K562 treated with DMSO at 1 percent for 48 hours (cell line): Measurements from ENCODE around the gene NFE2. TPM values are rescaled to one million over a fixed set of nuclear protein-coding genes. Genes with fewer than 3 reads are reported as not detected.

Source experiments
- total RNA-seq: library from RNA; unstranded; fragments of 300-600 nt; gene quantifications from 2 replicates; pipeline ENCODE4 v1.2.3, GENCODE V29; 2022; ENCODE audit warnings: low replicate concordance; ENCODE audit errors: extremely low read depth

Gene NFE2
- total RNA-seq: not detected in 2 replicates

GRCh38 chr12:54300732-54301427 lies at the start of gene NFE2:
Gene NFE2, minus strand, starts transcription at chr12:54301015. Its CDS starts 5,767 bp downstream, at chr12:54295248.

GRCh38 chr12:54324617-54325441 lies 24.0 kb upstream of the NFE2 start, which contains the start of gene COPZ1:
Gene COPZ1, plus strand, starts transcription at chr12:54325131. Its CDS starts 33 bp downstream, at chr12:54325164.

DNA sequence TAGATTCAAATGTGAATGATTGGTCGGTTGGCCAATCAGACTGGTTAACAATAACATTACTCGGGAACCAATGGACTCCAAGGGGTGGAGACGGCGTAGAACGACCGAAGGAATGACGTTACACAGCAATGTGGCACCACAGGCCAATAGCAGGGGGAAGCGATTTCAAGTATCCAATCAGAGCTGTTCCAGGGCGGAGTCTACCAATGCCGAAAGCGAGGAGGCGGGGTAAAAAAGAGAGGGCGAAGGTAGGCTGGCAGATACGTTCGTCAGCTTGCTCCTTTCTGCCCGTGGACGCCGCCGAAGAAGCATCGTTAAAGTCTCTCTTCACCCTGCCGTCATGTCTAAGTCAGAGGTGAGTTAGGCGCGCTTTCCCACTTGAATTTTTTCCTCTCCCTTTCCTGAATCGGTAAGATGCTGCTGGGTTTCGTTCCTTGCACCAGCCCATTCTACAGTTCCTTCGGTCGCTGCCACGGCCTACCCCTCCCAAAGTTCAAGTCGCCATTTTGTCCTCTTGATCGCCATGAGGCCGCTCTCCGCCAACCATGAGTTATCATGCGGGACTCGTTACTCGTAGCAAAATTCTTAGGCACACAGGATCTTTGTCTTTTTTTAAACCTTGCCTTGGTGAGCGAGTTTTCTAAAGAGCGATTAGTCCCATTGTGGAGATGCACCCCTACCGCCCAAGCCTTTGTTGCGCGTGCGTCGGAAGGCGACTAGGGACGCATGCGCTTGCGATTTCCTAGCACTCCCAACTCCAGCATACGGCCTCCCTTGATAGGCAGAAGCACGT lies 20.2 kb downstream of the NFE2 start, which contains the start of gene HNRNPA1:
Gene HNRNPA1 (plus strand): TSS at position 259 of the 793 bp plus-strand sequence. CDS start 82 bp downstream, at position 341.

DNA sequence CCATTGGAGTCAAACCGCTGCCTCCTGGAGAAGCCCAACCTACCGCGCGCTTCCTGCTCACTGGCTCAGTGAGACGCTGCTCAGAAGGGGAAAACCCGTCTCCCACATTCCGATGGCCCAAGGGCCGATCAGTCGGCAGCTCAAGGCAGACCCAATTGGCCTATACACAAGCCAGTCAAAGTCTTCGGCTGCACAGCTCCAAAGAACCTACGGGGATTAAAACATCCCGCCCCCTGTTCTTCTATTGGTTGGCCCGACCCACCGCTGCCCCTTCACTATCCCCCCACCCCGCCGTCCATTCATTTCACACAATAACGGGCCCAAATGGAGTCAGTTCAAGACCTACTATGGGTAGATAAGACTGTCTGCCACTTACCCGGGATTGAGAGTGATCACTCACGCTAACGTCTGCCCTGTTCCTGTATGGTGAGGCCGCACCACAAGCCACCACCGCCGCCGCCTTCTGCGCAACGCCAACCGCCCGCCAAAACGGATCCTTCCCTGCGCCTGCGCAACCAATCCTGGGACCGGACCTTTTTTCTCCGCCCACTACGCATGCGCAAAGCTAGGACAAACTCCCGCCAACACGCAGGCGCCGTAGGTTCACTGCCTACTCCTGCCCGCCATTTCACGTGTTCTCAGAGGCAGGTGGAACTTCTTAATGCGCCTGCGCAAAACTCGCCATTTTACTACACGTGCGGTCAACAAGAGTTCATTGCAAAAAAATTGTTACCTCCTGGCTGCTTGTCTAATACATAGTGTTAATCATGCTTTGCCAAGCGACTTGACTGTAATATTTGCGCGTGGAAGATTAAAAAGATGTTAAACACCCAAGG lies 21.0 kb downstream of the NFE2 start, which contains the start of gene CBX5:
Gene CBX5 (minus strand): TSS at position 491 of the 836 bp plus-strand sequence. CDS start 22,472 bp downstream, outside the sequence.

Other genes with a start within 250 kb of the NFE2 start
- gene HOXC4, start 247.2 kb downstream of the NFE2 start, total RNA-seq: not detected in 2 replicates
- not detected in 2 replicates for gene SMUG1, start 112.0 kb downstream of the NFE2 start, total RNA-seq
- not detected in 2 replicates for gene CBX5, start 20.9 kb downstream of the NFE2 start, total RNA-seq
- gene HNRNPA1, start 20.3 kb downstream of the NFE2 start, total RNA-seq: 1,167 and 1,932 TPM in 2 replicates
- not detected in 2 replicates for gene COPZ1, start 24.1 kb upstream of the NFE2 start, total RNA-seq
- not detected in 2 replicates for gene GPR84, start 63.5 kb upstream of the NFE2 start, total RNA-seq
- gene ZNF385A, start 83.7 kb upstream of the NFE2 start, total RNA-seq: not detected in 2 replicates
- not detected in 2 replicates for gene ITGA5, start 118.3 kb upstream of the NFE2 start, total RNA-seq
- not detected in 2 replicates for gene GTSF1, start 172.6 kb upstream of the NFE2 start, total RNA-seq
- not detected in 2 replicates for gene NCKAP1L, start 196.7 kb upstream of the NFE2 start, total RNA-seq
- gene PDE1B, start 248.6 kb upstream of the NFE2 start, total RNA-seq: not detected in 2 replicates